Subcutaneous adipose tissue (tissue), 4 donors: ENCODE data around the gene ZNF609. TPM values are rescaled to one million over a fixed set of nuclear protein-coding genes. Genes with fewer than 3 reads are reported as not detected.

Experiments used
- CTCF ChIP-seq: fragments of 450-650 bp; IDR thresholded peaks from one replicate; pipeline ENCODE4 v1.5.1; 2016; ENCODE audit warnings: low read depth, mild to moderate bottlenecking, control low read depth, antibody characterized with exemption, moderate library complexity
- total RNA-seq, 4 donors: library from RNA; depleted of rRNA; stranded (reverse); fragments of >200 nt; gene quantifications; one replicate each; pipeline ENCODE4 v1.1.0, GENCODE V29; 2016

Gene ZNF609
- total RNA-seq, 4 donors from 2014 or later: 23.0 to 26.9 (median 24.1) TPM

DNA sequence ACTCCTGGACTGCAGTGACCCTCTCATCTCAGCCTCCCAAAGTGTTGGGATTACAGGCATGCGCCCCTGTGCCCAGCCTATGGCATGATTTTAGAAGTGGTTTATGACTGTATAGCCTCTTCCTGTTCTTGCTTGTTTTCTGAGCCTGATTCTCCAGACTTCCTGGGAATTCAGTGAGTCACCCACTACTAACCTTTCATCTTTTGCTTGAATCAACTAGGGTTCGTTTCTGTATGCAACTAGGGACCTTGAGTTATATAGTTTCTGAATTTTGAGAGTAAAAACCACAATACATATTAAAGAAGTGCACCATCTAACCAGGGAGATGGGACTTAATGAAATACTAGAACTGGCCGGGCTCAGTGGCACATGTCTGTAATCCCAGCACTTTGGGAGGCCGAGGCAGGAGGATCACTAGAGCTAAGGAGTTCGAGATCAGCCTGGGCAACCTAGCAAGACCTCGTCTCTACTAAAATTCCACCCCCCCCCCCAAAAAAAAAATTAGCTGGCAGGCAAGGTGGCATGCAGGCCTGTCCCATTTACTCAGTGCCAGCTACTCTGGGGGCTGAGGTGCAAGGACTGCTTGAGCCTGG is 76.0 kb downstream of the ZNF609 start:
- no peak for TF ChIP-seq CTCF

DNA sequence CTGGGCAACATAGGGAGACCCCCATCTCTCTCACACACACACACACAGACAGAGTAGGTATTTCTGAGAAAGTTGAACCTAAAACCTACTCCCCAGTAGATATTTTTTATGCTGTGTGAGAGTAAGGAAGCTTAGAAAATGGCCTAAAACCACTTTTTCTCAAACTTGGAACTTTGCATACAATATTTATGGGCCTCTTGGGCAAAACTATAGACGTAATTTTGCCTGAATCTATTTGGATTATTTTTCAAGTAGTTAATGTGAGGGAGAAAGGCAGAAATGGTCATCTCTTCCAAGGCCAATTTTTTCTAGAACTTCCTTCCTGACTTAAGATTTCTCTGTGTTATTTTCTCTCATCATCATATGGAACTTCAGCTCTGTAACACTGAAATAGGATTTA is 81.7 kb downstream of the ZNF609 start:
- TF ChIP-seq CTCF: no peak

DNA sequence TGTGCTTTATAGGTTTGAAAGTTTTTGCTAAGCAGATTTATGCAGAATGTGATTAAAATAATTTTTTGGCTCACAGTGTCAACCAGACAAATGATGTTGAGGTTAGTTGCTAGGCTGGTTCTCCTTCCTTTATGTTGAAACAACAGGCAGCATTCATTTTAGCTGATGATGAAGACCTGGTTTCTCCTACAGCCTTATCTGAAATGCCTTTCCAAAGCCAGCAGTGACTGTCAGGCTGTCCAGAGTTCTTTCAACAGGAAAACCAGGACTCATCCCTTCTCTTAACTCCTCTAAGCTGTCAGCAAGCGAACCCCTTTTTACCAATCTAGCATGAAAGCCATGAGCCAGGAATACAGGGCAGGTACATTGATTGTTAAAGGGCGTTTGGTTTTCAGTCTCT is 84.1 kb downstream of the ZNF609 start:
- TF ChIP-seq CTCF: no peak

DNA sequence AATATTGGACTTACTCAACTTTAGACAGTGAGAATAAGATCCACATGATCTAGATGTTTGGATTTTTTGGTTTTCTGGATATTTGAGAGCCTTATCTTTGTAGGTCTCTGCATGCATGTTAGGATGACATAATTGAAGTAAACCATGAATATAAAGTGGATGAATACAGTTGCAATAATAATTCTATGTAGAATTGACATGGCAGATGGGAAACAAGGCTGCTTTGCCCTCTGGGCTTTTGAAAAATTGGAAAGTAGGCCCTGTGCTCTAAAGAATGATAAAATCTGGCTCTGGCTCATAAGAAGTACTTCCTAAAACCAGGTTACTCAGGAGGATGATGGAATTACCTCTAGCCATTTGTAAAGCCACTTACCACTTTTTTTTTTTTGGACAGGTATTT is 86.9 kb downstream of the ZNF609 start:
- no peak for TF ChIP-seq CTCF

- TF ChIP-seq CTCF: no peak
Observed at GRCh38 chr15:64548235-64548634, 87.9 kb downstream of the ZNF609 start.

DNA sequence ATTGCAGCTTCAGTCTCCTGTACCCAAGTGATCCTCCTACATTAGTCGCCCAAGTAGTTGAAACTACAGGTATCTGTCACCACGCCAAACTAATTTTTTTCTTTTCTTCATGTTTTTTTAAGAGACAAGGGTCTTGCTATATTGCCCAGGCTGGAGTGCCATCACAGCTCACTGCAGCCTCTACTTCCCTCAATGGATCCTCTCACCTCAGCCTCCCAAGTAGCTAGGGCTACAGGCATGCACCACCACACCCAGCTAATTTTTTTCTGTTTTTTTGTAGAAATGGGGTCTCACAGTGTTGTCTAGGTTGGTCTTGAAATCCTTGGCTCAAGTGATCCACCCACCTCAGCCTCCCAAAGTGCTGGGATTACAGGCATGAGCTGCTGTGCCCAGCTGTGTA is 89.5 kb downstream of the ZNF609 start:
- TF ChIP-seq CTCF: no peak

- TF ChIP-seq CTCF: no peak
Observed at GRCh38 chr15:64552281-64552948, 92.0 kb downstream of the ZNF609 start.
